ENCODE data around the gene ENTPD1.
A peak's percentile ranks its signal among the peaks of the same experiment; 100 is the strongest.
"Not testable (repeated sequence)": the region's sequence is repeated elsewhere in the genome, so short reads cannot be mapped to it uniquely, and the experiment has no call there.

The ENTPD1 gene

DNA sequence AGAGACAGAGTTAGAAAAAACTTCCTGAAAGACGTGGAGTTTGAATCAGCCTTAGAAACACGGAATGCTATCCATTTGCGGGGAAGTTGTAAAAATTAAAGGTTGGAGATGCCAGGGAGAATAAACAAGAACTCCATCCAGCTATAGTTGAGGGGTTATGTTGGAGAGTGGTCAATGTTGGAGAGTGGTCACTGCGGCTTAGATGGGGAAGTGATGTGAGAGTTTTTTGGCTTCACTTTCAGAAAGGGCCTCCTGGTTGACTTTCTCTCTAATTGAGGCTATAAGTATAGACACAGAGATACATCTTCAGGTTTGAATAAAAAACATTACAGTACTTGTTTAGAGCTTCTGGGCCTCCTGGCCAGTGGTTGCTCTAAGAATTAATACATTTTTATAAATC lies 152.5 kb downstream of the ENTPD1 start:
- TF ChIP-seq, protein P1, sequence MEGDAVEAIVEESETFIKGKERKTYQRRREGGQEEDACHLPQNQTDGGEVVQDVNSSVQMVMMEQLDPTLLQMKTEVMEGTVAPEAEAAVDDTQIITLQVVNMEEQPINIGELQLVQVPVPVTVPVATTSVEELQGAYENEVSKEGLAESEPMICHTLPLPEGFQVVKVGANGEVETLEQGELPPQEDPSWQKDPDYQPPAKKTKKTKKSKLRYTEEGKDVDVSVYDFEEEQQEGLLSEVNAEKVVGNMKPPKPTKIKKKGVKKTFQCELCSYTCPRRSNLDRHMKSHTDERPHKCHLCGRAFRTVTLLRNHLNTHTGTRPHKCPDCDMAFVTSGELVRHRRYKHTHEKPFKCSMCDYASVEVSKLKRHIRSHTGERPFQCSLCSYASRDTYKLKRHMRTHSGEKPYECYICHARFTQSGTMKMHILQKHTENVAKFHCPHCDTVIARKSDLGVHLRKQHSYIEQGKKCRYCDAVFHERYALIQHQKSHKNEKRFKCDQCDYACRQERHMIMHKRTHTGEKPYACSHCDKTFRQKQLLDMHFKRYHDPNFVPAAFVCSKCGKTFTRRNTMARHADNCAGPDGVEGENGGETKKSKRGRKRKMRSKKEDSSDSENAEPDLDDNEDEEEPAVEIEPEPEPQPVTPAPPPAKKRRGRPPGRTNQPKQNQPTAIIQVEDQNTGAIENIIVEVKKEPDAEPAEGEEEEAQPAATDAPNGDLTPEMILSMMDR (IDR thresholded peaks at IDR 0.05) = no peak
- Histone ChIP-seq H3K27me3 (no peaks in the 10 kb centered on the region), H3K4me3 (peak overlapping the region; percentile 74 to 80), H3K27ac (peak overlapping the region; percentile 85 to 89), H3K9me3 (no peaks in the 10 kb centered on the region), H3K4me1 (peaks cover 0 to 5% (median 4%) of the 10 kb centered on the region in 4 donors), H3K36me3 (peaks cover 0 to 9% (median under 1%) of the 10 kb centered on the region in 3 donors)
- intact Hi-C loops (cut with DNase I; ENCODE audit: low total_unique reads) = no loop called here
- no peak for DNase-seq

DNA sequence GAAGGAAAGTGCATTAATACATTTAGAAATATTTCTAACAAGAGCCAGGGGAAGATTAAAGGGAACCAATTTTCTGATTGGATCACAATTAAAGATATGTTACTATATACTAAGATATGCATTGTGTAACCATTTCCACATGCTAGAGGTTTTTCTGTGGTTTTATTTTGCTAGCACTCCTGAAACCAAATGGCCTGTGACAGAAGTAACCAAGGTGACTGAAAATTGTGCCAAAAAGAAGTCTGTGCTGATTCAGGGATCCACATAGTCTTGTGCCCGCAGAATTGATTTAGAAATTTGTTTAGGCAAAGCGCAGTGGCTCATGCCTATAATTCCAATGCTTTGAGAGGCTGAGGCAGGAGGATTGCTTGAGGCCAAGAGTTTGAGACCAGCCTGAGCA lies 153.6 kb downstream of the ENTPD1 start:
- TF ChIP-seq, protein P1 (IDR thresholded peaks at IDR 0.05) = no peak
- H3K27me3 ChIP-seq = no peaks in the 10 kb centered on the region
- H3K4me1 ChIP-seq = peaks cover 0 to 5% (median 4%) of the 10 kb centered on the region in 4 donors
- H3K36me3 ChIP-seq = no peaks in the 10 kb centered on the region
- intact Hi-C loops (cut with DNase I; ENCODE audit: low total_unique reads) = no loop called here
- no peaks in the 10 kb centered on the region for H3K9me3 ChIP-seq
- H3K27ac ChIP-seq = no peak overlapping the region
- H3K4me3 ChIP-seq = no peak overlapping the region
- no peak for DNase-seq

DNA sequence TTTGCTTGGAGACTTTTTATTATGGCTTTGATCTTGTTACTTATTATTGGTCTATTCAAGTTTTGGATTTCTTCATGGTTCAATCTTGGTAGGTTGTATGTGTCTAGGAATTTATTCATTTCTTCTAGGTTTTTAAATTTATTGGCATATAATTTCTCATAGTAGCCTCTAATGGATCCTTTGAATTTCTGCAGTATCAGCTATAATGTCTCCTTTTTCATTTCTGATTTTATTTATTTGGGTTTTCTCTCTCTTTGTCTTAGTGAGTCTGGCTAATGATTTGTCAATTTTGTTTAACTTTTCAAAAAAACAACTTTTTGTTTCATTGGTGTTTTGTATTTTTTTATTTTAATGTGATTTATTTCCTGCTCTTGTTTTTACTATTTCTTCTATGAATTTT lies 160.1 kb downstream of the ENTPD1 start:
- DNase-seq; H3K27ac ChIP-seq; H3K4me1 ChIP-seq; intact Hi-C loops (cut with DNase I; ENCODE audit: low total_unique reads); H3K4me3 ChIP-seq; H3K36me3 ChIP-seq; H3K9me3 ChIP-seq; H3K27me3 ChIP-seq: not testable (repeated sequence)
